Testis (tissue), 3 donors: Measurements from ENCODE around the gene FUT9. TPM values are rescaled to one million over a fixed set of nuclear protein-coding genes. Genes with fewer than 3 reads are reported as not detected.

Experiments
- DNase-seq: peaks from one replicate; pipeline ENCODE4 v3.0.0-alpha.2; 2019
- H3K27ac ChIP-seq, 2 donors: fragments of 200-600 bp; sonication (generic); one replicate each; pipeline ENCODE4 v1.5.1; 2019
- H3K27me3 ChIP-seq: fragments of 200-600 bp; sonication (generic); one replicate; pipeline ENCODE4 v1.5.1; 2019
- H3K36me3 ChIP-seq: fragments of 200-600 bp; sonication (generic); one replicate; pipeline ENCODE4 v1.5.1; 2017; ENCODE audit warnings: low read depth; ENCODE audit errors: missing control alignments
- H3K4me1 ChIP-seq: fragments of 200-600 bp; sonication (generic); one replicate; pipeline ENCODE4 v1.5.1; 2019
- H3K4me3 ChIP-seq, 2 donors: fragments of 200-600 bp; sonication (generic); one replicate each; pipeline ENCODE4 v1.5.1; 2017 to 2019
- H3K9me3 ChIP-seq: fragments of 200-600 bp; sonication (generic); one replicate; pipeline ENCODE4 v1.5.1; 2017
- CTCF ChIP-seq, 3 experiments: fragments of 450-650 bp in 2 of 3; fragments of 200-600 bp in 1 of 3; sonication (generic) in 1 of 3; IDR thresholded peaks; one replicate each; pipeline ENCODE4 v1.5.1; 2016 to 2019; ENCODE audit warnings: antibody characterized with exemption in 3 of 3, mild to moderate bottlenecking in 2 of 3, moderate library complexity in 1 of 3
- POLR2A ChIP-seq: fragments of 450-650 bp; IDR thresholded peaks from one replicate; pipeline ENCODE4 v1.6.1; 2017; ENCODE audit warnings: antibody characterized with exemption, mild to moderate bottlenecking, moderate library complexity
- WGBS, 2 donors: methylation state at CpG; one replicate each; pipeline ENCODE4 v1.1.5; 2018; 5-methylcytosine and 5-hydroxymethylcytosine counted together
- intact Hi-C: fragments of 100-400 bp; cut with DNase I; formaldehyde crosslinking; loops from one replicate; pipeline ENCODE4 v1.15.1; 2023; ENCODE audit warnings: low total_unique reads
- polyA plus RNA-seq: library from polyadenylated mRNA; stranded (reverse); fragments of 350-450 nt; fragmentation: Illumina TruSeq; extraction: RNeasy Lipid Tissue Mini Kit (QIAGEN cat#74804); gene quantifications from one replicate; pipeline ENCODE4 v1.2.3, GENCODE V29; 2014; ENCODE audit warnings: low read depth, low replicate concordance; ENCODE audit not compliant: insufficient read depth
- total RNA-seq, 2 donors: library from RNA; depleted of rRNA; stranded (reverse); fragments of >200 nt; gene quantifications; one replicate each; pipeline ENCODE4 v1.2.3, GENCODE V29; 2016

FUT9 gene
- total and polyA plus RNA-seq, 3 donors from 2014 or later: 0.12 to 0.24 TPM; not detected in 1

DNA sequence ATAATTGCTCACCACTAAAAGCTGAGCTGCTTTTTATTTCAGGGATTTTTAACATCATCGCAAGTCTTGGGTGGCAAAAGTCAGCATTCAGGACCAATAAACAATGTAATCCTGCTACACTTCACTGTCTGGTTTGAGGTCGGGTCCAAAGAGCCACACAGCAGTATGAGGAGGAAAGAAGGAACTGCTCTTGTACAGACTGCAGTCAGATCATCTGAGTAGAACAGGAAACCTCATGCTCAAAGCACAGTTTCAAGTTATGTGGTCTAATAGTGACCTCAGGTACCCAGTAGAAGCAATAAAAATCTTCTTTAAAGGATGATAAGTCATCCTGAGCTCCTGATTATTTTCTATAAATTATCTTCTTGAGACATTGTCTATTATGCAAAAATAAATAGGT is 211.4 kb downstream of the FUT9 start:
- no peaks in the 10 kb centered on the region for H3K27me3 ChIP-seq
- intact Hi-C loops: no loop called here
- H3K4me1 ChIP-seq: no peaks in the 10 kb centered on the region
- no peak for DNase-seq
- no peak for TF ChIP-seq CTCF (IDR thresholded peaks at IDR 0.05)
- TF ChIP-seq POLR2A: no peak
- H3K4me3 ChIP-seq: no peak overlapping the region
- H3K9me3 ChIP-seq: no peaks in the 10 kb centered on the region
- no peak overlapping the region for H3K27ac ChIP-seq
- no peaks in the 10 kb centered on the region for H3K36me3 ChIP-seq
- WGBS, 2 donors: 81 to 83% methylated on average over 2 of the region's 2 CpGs

DNA sequence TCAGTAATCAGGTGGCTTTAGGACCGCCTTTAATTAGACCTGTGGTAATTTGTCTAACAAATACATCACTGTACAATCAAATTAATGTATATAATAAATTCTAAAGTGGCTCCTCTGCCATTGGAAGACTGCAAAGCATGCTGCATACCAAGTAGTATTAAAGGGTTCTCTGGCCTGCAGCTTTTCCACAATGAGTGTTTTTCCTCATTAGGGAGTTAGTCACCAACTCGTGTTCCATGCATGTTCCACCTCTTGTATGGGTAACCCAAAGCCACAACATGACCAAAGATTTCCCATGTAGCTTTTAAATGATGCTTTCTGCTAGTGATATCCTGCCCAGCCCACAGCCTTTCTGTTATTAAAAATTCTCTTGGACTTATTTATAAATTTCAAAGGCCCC is 218.7 kb downstream of the FUT9 start:
- no peak for TF ChIP-seq CTCF (IDR thresholded peaks at IDR 0.05)
- no peak for TF ChIP-seq POLR2A
- no peak overlapping the region for H3K4me3 ChIP-seq
- H3K27ac ChIP-seq: no peak overlapping the region
- no peaks in the 10 kb centered on the region for H3K27me3 ChIP-seq
- intact Hi-C loops: no loop called here
- no peak for DNase-seq
- 90 to 92% methylated on average over 2 of the region's 2 CpGs for WGBS, 2 donors
- H3K9me3 ChIP-seq: no peaks in the 10 kb centered on the region
- H3K36me3 ChIP-seq: no peaks in the 10 kb centered on the region
- H3K4me1 ChIP-seq: no peaks in the 10 kb centered on the region

GRCh38 chr6:96235927-96236326 is 220.2 kb downstream of the FUT9 start:
- Histone ChIP-seq H3K4me1 (no peaks in the 10 kb centered on the region), H3K27ac (no peak overlapping the region), H3K9me3 (no peaks in the 10 kb centered on the region), H3K36me3 (no peaks in the 10 kb centered on the region), H3K27me3 (no peaks in the 10 kb centered on the region), H3K4me3 (no peak overlapping the region)
- WGBS, 2 donors: 90 to 91% methylated on average over 5 of the region's 5 CpGs
- no peak for DNase-seq
- intact Hi-C loops: no loop called here
- no peak for TF ChIP-seq CTCF (IDR thresholded peaks at IDR 0.05)
- no peak for TF ChIP-seq POLR2A

- TF ChIP-seq POLR2A: no peak
- WGBS, 2 donors: 76 to 77% methylated on average over 3 of the region's 3 CpGs
- no peak overlapping the region for H3K4me3 ChIP-seq
- H3K27me3 ChIP-seq: no peaks in the 10 kb centered on the region
- intact Hi-C loops: no loop called here
- H3K36me3 ChIP-seq: no peaks in the 10 kb centered on the region
- no peaks in the 10 kb centered on the region for H3K4me1 ChIP-seq
- no peak overlapping the region for H3K27ac ChIP-seq
- no peaks in the 10 kb centered on the region for H3K9me3 ChIP-seq
- DNase-seq: no peak
These were observed 220.7 kb downstream of the FUT9 start for GRCh38 chr6:96236471-96236870.

- WGBS, 2 donors: 69 to 71% methylated on average over 3 of the region's 3 CpGs
- no peak for DNase-seq
- TF ChIP-seq POLR2A: no peak
- TF ChIP-seq CTCF (IDR thresholded peaks at IDR 0.05): no peak
- intact Hi-C loops: no loop called here
- Histone ChIP-seq H3K36me3 (no peaks in the 10 kb centered on the region), H3K9me3 (no peaks in the 10 kb centered on the region), H3K4me1 (no peaks in the 10 kb centered on the region), H3K27me3 (no peaks in the 10 kb centered on the region), H3K27ac (no peak overlapping the region), H3K4me3 (no peak overlapping the region)
These were observed 222.0 kb downstream of the FUT9 start for GRCh38 chr6:96237638-96238347.
